ENCODE data around the gene ASAH2. TPM values are rescaled to one million over a fixed set of nuclear protein-coding genes. Genes with fewer than 3 reads are reported as not detected.

The ASAH2 gene
- total and polyA plus RNA-seq, 2 of the 8 experiments (the other 6 are each of a cell fraction or from before 2014, with no cell fraction given): 1.2 to 3.1 TPM

- TF ChIP-seq CHD7 (IDR thresholded peaks at IDR 0.05; ENCODE audit: insufficient replicate concordance, low read length) (no peak), NRF1 (IDR thresholded peaks at IDR 0.05; ENCODE audit: low read depth, low read length) (no peak), SAP30 (IDR thresholded peaks at IDR 0.05; ENCODE audit: insufficient read depth, insufficient replicate concordance, low read length) (no peak), TBP (IDR thresholded peaks at IDR 0.05; ENCODE audit: low read depth, low read length) (no peak), SIN3A (conservative IDR thresholded peaks at IDR 0.05 in 1 of 2, IDR thresholded peaks at IDR 0.05 in 1 of 2; ENCODE audit: low read depth in 1 of 2, low read length in 2 of 2) (no peak), USF2 (IDR thresholded peaks at IDR 0.05; ENCODE audit: low read length) (no peak), ZNF274 (IDR thresholded peaks at IDR 0.05; ENCODE audit: borderline replicate concordance, extremely low read depth, low read length) (no peak), TEAD4 (IDR thresholded peaks at IDR 0.05; ENCODE audit: low read depth, low read length) (no peak), MAX (IDR thresholded peaks at IDR 0.05) (no peak), BACH1 (IDR thresholded peaks at IDR 0.05; ENCODE audit: low read length) (no peak), JUN (IDR thresholded peaks at IDR 0.05; ENCODE audit: low read depth, low read length) (no peak)
These were observed 3.2 kb upstream of the ASAH2 start (continued) for GRCh38 chr10:50254479-50254878.
